ENCODE measurements around the gene SC5D.

DNA sequence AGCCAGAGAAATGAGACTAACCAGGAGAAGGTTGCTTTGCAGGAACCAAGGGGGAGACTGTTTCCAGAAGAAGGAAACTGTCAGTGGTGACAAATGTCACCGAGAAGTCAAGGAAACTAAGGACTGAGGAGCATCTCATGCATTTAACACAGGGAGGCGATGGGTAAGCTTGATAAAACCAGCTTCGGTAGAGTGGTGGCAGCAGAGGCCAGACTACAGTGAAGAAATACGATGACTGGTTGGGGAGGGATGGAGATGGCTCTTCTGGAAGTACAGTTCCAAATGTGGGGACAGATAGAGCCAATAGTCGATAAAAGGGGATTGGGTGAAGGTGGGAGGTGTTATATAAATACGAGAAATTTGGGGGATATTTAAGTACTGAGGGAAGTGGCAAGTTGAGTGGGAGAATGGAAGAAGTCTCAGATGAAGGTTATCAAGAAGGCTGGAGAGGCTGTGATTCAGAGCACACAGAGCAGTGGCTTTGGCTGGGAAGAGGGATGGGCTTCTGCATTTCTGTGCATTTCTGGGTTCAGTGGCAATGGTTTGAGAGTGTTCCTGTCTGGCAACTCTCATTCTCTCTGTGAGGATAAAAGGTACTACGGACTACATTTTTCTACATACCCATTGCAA lies 29.2 kb downstream of the SC5D start:
- no peak for TF ChIP-seq EZH2 (IDR thresholded peaks at IDR 0.05; ENCODE audit: borderline replicate concordance, insufficient read depth, low read length, poor library complexity, severe bottlenecking)
- TF ChIP-seq, protein P1, sequence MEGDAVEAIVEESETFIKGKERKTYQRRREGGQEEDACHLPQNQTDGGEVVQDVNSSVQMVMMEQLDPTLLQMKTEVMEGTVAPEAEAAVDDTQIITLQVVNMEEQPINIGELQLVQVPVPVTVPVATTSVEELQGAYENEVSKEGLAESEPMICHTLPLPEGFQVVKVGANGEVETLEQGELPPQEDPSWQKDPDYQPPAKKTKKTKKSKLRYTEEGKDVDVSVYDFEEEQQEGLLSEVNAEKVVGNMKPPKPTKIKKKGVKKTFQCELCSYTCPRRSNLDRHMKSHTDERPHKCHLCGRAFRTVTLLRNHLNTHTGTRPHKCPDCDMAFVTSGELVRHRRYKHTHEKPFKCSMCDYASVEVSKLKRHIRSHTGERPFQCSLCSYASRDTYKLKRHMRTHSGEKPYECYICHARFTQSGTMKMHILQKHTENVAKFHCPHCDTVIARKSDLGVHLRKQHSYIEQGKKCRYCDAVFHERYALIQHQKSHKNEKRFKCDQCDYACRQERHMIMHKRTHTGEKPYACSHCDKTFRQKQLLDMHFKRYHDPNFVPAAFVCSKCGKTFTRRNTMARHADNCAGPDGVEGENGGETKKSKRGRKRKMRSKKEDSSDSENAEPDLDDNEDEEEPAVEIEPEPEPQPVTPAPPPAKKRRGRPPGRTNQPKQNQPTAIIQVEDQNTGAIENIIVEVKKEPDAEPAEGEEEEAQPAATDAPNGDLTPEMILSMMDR (IDR thresholded peaks at IDR 0.05; ENCODE audit: poor library complexity, severe bottlenecking) = no peak
- TF ChIP-seq TAF1 (IDR thresholded peaks at IDR 0.05; ENCODE audit: low read depth) = no peak
- TF ChIP-seq, protein P2, sequence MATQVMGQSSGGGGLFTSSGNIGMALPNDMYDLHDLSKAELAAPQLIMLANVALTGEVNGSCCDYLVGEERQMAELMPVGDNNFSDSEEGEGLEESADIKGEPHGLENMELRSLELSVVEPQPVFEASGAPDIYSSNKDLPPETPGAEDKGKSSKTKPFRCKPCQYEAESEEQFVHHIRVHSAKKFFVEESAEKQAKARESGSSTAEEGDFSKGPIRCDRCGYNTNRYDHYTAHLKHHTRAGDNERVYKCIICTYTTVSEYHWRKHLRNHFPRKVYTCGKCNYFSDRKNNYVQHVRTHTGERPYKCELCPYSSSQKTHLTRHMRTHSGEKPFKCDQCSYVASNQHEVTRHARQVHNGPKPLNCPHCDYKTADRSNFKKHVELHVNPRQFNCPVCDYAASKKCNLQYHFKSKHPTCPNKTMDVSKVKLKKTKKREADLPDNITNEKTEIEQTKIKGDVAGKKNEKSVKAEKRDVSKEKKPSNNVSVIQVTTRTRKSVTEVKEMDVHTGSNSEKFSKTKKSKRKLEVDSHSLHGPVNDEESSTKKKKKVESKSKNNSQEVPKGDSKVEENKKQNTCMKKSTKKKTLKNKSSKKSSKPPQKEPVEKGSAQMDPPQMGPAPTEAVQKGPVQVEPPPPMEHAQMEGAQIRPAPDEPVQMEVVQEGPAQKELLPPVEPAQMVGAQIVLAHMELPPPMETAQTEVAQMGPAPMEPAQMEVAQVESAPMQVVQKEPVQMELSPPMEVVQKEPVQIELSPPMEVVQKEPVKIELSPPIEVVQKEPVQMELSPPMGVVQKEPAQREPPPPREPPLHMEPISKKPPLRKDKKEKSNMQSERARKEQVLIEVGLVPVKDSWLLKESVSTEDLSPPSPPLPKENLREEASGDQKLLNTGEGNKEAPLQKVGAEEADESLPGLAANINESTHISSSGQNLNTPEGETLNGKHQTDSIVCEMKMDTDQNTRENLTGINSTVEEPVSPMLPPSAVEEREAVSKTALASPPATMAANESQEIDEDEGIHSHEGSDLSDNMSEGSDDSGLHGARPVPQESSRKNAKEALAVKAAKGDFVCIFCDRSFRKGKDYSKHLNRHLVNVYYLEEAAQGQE (IDR thresholded peaks at IDR 0.05; ENCODE audit: borderline replicate concordance) = no peak
- no peak for TF ChIP-seq POLR2AphosphoS5 (IDR thresholded peaks at IDR 0.05)
